SK-N-SH (cell line): ENCODE measurements around the gene ARHGEF12. TPM values are rescaled to one million over a fixed set of nuclear protein-coding genes. Genes with fewer than 3 reads are reported as not detected.

Experiments used
- CTCF ChIA-PET: fragments of 300-600, 350-600 bp; formaldehyde crosslinking; extraction: SDS; loops from one replicate; lab custom pipeline; 2021; lab: Yijun Ruan, JAX
- POLR2A ChIA-PET: fragments of 350-600 bp; sonication (Branson Sonifier 250); formaldehyde crosslinking; extraction: SDS; loops from one replicate; lab custom pipeline; 2020; ENCODE audit warnings: antibody characterized with exemption, inconsistent platforms; lab: Yijun Ruan, JAX
- DNase-seq: peaks from one replicate; pipeline ENCODE4 v3.0.0; 2012
- H2AFZ ChIP-seq: fragments of 200-600 bp; sonication (generic); 2 replicates; pipeline ENCODE4 v1.8.1; 2016; ENCODE audit warnings: antibody characterized with exemption, mild to moderate bottlenecking, low read depth
- H3F3A ChIP-seq: fragments of 200-600 bp; sonication (generic); replicated peaks from 2 replicates; pipeline ENCODE3; 2016; ENCODE audit warnings: antibody characterized with exemption, mild to moderate bottlenecking; ENCODE audit not compliant: insufficient read depth
- H3K27ac ChIP-seq, 2 experiments: fragments of 200-500 bp in 1 of 2; fragments of 200-600 bp in 1 of 2; sonication (Bioruptor generic) in 1 of 2; sonication (generic), shearing (Covaris generic) in 1 of 2; 2 replicates each; pipeline versions ENCODE4 v1.5.1 to v1.6.1; 2014 to 2016; ENCODE audit warnings: low read depth in 2 of 2, inconsistent platforms in 1 of 2, low read length in 1 of 2, mild to moderate bottlenecking in 1 of 2, mixed read lengths in 1 of 2
- H3K27me3 ChIP-seq: fragments of 200-600 bp; sonication (generic), shearing (Covaris generic); 2 replicates; pipeline ENCODE4 v1.6.1; 2016; ENCODE audit warnings: mixed run types; ENCODE audit not compliant: insufficient read depth
- H3K36me3 ChIP-seq, 2 experiments: fragments of 200-500 bp in 1 of 2; fragments of 200-600 bp in 1 of 2; sonication (Bioruptor generic) in 1 of 2; sonication (generic) in 1 of 2; replicated peaks in 1 of 2; 2 replicates each; pipeline versions ENCODE3 to v1.5.1; 2014 to 2016; ENCODE audit warnings: low read length in 1 of 2, mild to moderate bottlenecking in 1 of 2; ENCODE audit not compliant: insufficient read depth in 2 of 2, control insufficient read depth in 1 of 2
- H3K4me1 ChIP-seq, 2 experiments: fragments of 200-500 bp in 1 of 2; fragments of 200-600 bp in 1 of 2; sonication (Bioruptor generic) in 1 of 2; sonication (generic), shearing (Covaris generic) in 1 of 2; 2 replicates each; pipeline versions ENCODE4 v1.5.1 to v1.6.1; 2014 to 2016; ENCODE audit warnings: low read depth in 1 of 2, low read length in 1 of 2, mixed run types in 1 of 2; ENCODE audit not compliant: insufficient read depth in 2 of 2, control insufficient read depth in 1 of 2
- H3K4me2 ChIP-seq: fragments of 200-600 bp; sonication (generic), shearing (Covaris generic); 2 replicates; pipeline ENCODE4 v1.6.1; 2017; ENCODE audit warnings: mixed run types
- H3K4me3 ChIP-seq, 2 experiments: fragments of 200-500 bp in 1 of 2; fragments of 200-600 bp in 1 of 2; sonication (Bioruptor generic) in 1 of 2; sonication (generic), shearing (Covaris generic) in 1 of 2; 2 replicates each; pipeline versions ENCODE4 v1.5.1 to v1.8.1; 2014 to 2016; ENCODE audit warnings: low read depth in 2 of 2, inconsistent platforms in 1 of 2, low read length in 1 of 2, mild to moderate bottlenecking in 1 of 2, mixed read lengths in 1 of 2, moderate library complexity in 1 of 2
- H3K79me2 ChIP-seq: fragments of 200-600 bp; sonication (generic); 2 replicates; pipeline ENCODE4 v1.8.1; 2017; ENCODE audit warnings: mild to moderate bottlenecking; ENCODE audit not compliant: insufficient read depth
- H3K9ac ChIP-seq: fragments of 200-600 bp; sonication (generic); 2 replicates; pipeline ENCODE4 v1.6.1; 2017; ENCODE audit warnings: mixed run types
- H3K9me2 ChIP-seq: fragments of 200-600 bp; sonication (generic); 2 replicates; pipeline ENCODE4 v1.6.1; 2017; ENCODE audit warnings: mixed run types
- H3K9me3 ChIP-seq: fragments of 200-600 bp; sonication (generic); 2 replicates; pipeline ENCODE4 v1.6.1; 2017; ENCODE audit warnings: mixed run types, mild to moderate bottlenecking, moderate library complexity
- H4K20me1 ChIP-seq: fragments of 200-600 bp; sonication (generic); 2 replicates; pipeline ENCODE4 v1.6.1; 2017; ENCODE audit warnings: mild to moderate bottlenecking, mixed run types; ENCODE audit not compliant: insufficient read depth
- CTCF ChIP-seq: fragments of 200-600 bp; sonication (generic); IDR thresholded peaks from 2 replicates; pipeline ENCODE4 v1.6.1; 2017; ENCODE audit warnings: antibody characterized with exemption, mild to moderate bottlenecking, moderate library complexity
- EP300 ChIP-seq, 2 experiments: IDR thresholded peaks; 2 replicates each; pipeline versions ENCODE4 v1.4.0 to v1.6.1; 2012; ENCODE audit warnings: borderline replicate concordance in 1 of 2, low read depth in 1 of 2, low read length in 1 of 2
- FOSL2 ChIP-seq: IDR thresholded peaks from 2 replicates; pipeline ENCODE4 v1.4.0; 2012; ENCODE audit warnings: low read depth, mild to moderate bottlenecking, moderate library complexity, borderline replicate concordance
- FOXM1 ChIP-seq: IDR thresholded peaks from 2 replicates; pipeline ENCODE4 v1.4.0; 2012; ENCODE audit warnings: low read depth, mild to moderate bottlenecking
- GABPA ChIP-seq: IDR thresholded peaks from 2 replicates; pipeline ENCODE4 v1.4.0; 2012; ENCODE audit warnings: low read depth, mild to moderate bottlenecking
- JUND ChIP-seq: IDR thresholded peaks from 2 replicates; pipeline ENCODE4 v1.4.0; 2012
- MXI1 ChIP-seq: IDR thresholded peaks from 2 replicates; pipeline ENCODE4 v1.6.1; 2012; ENCODE audit warnings: mild to moderate bottlenecking, low read depth, low read length, improper control_type of control experiment
- RAD21 ChIP-seq: IDR thresholded peaks from 2 replicates; pipeline ENCODE4 v1.6.1; 2012; ENCODE audit warnings: mild to moderate bottlenecking, low read length
- SMC3 ChIP-seq: IDR thresholded peaks from 2 replicates; pipeline ENCODE4 v1.6.1; 2012; ENCODE audit warnings: low read depth, low read length, improper control_type of control experiment
- WGBS: methylation state at CpG from one replicate; pipeline ENCODE4 v1.1.6; 2017; ENCODE audit warnings: low lambda C conversion rate; 5-methylcytosine and 5-hydroxymethylcytosine counted together
- polyA plus RNA-seq, 3 experiments: library from polyadenylated mRNA; depleted of rRNA; stranded (reverse); fragments of >200 nt; gene quantifications; 2 replicates each; pipeline ENCODE4 v1.2.3, GENCODE V29; 2012

The ARHGEF12 gene
- polyA plus RNA-seq, 1 of the 3 experiments (the other 2 are of a cell fraction) = 12.3 TPM

GRCh38 chr11:120337355-120338106, 1.3 kb downstream of the ARHGEF12 start:
- CTCF ChIA-PET = interaction anchor here (0.7 to 3.6 kb wide), 8 partner anchors 8 to 857 kb away, joined by 3 to 29 read pairs (median 5); partner anchors contain the start of genes GRIK4 and TLCD5
- DNase-seq = no peak
- Histone ChIP-seq H3F3A (peaks cover 39% of the 10 kb centered on the region), H3K27ac (peak overlapping the region; percentile 78 to 92), H2AFZ (no peak overlapping the region), H3K27me3 (no peaks in the 10 kb centered on the region), H3K4me3 (peak overlapping the region; percentile 91 to 93), H3K36me3 (no peaks in the 10 kb centered on the region), H3K9me3 (no peaks in the 10 kb centered on the region), H4K20me1 (peaks cover 56% of the 10 kb centered on the region), H3K9me2 (no peaks in the 10 kb centered on the region), H3K9ac (peak overlapping the region; percentile 92), H3K4me1 (peaks cover 13 to 22% of the 10 kb centered on the region in 2 experiments), H3K79me2 (peaks cover 69% of the 10 kb centered on the region), H3K4me2 (peak overlapping the region; percentile 92)
- POLR2A ChIA-PET = interaction anchor here (0.5 to 1.0 kb wide), 2 partner anchors 402 to 474 kb away, joined by 3 read pairs; no protein-coding TSS in a partner anchor
- WGBS = 3% methylated on average over 18 of the region's 18 CpGs
- TF ChIP-seq MXI1 (peak; percentile 68), CTCF (no peak), RAD21 (0 out of 2 replicates have a peak, but pooled peaks have one; percentile 4), EP300 (IDR thresholded peaks at IDR 0.05; ENCODE audit: borderline replicate concordance in 1 of 2, low read depth in 1 of 2, low read length in 1 of 2) (no peak), SMC3 (no peak), JUND (no peak)

GRCh38 chr11:120338107-120338933, 2.1 kb downstream of the ARHGEF12 start:
- Histone ChIP-seq H3K9me2 (no peaks in the 10 kb centered on the region), H3K9me3 (0 out of 2 replicates have a peak, but pooled peaks cover 5% of the 10 kb centered on the region), H3F3A (peaks cover 33% of the 10 kb centered on the region), H3K36me3 (no peaks in the 10 kb centered on the region), H3K79me2 (peaks cover 69% of the 10 kb centered on the region), H3K9ac (peak overlapping the region; percentile 92), H3K4me1 (peaks cover 13 to 16% of the 10 kb centered on the region in 2 experiments; a peak in 3 of 4 replicates), H3K27me3 (no peaks in the 10 kb centered on the region), H3K4me2 (peak overlapping the region; percentile 92), H2AFZ (no peak overlapping the region), H3K27ac (peak overlapping the region; percentile 78 to 92; a peak in 3 of 4 replicates), H4K20me1 (peaks cover 64% of the 10 kb centered on the region), H3K4me3 (peak overlapping the region; percentile 91 to 93)
- whole genome bisulfite sequencing = 11% methylated on average over 7 of the region's 7 CpGs
- ChIA-PET POLR2A (interaction anchor here (1.0 kb wide), 1 partner anchor 401 kb away, joined by 3 read pairs; no protein-coding TSS in a partner anchor), CTCF (interaction anchor here (0.7 to 1.8 kb wide), 6 partner anchors 8 to 857 kb away, joined by 3 to 6 read pairs (median 4); partner anchors contain the start of gene GRIK4)
- DNase-seq = no peak
- TF ChIP-seq FOXM1 (no peak), GABPA (peak; percentile 34; the same call in 1 of the 2 replicates), JUND (no peak), FOSL2 (no peak)
